Skeletal muscle tissue (tissue), 4 donors: Measurements from ENCODE around the gene KCNG4. TPM values are rescaled to one million over a fixed set of nuclear protein-coding genes. Genes with fewer than 3 reads are reported as not detected.

ENCODE experiments used
- H3K27ac ChIP-seq: one replicate; pipeline ENCODE4 v1.7.0; 2013; ENCODE audit warnings: mild to moderate bottlenecking, low read depth, low read length, inconsistent platforms
- H3K27me3 ChIP-seq, 3 donors: one replicate each; pipeline ENCODE4 v1.7.0; 2013; ENCODE audit warnings: low read length in 3 of 3; ENCODE audit not compliant: control insufficient read depth in 3 of 3, insufficient read depth in 3 of 3
- H3K36me3 ChIP-seq, 3 donors: one replicate each; pipeline ENCODE4 v1.7.0; 2013; ENCODE audit warnings: low read length in 3 of 3; ENCODE audit not compliant: control insufficient read depth in 3 of 3, insufficient read depth in 3 of 3
- H3K4me1 ChIP-seq, 3 donors: one replicate each; pipeline ENCODE4 v1.7.0; 2013; ENCODE audit warnings: low read length in 3 of 3, mild to moderate bottlenecking in 3 of 3; ENCODE audit not compliant: control insufficient read depth in 3 of 3, insufficient read depth in 3 of 3
- H3K4me3 ChIP-seq, 3 donors: one replicate each; pipeline ENCODE4 v1.7.0; 2013; ENCODE audit warnings: low read length in 3 of 3
- H3K9ac ChIP-seq, 3 donors: one replicate each; pipeline ENCODE4 v1.7.0; 2013; ENCODE audit warnings: low read length in 3 of 3, mild to moderate bottlenecking in 3 of 3, moderate library complexity in 2 of 3, low read depth in 1 of 3
- H3K9me3 ChIP-seq, 3 donors: one replicate each; pipeline ENCODE4 v1.7.0; 2013; ENCODE audit warnings: low read length in 3 of 3; ENCODE audit not compliant: control insufficient read depth in 3 of 3
- total RNA-seq: library from RNA; depleted of rRNA; stranded (reverse); fragments of >200 nt; gene quantifications from one replicate; pipeline ENCODE4 v1.2.3, GENCODE V29; 2014
- donor health status: Osteomylitis.

KCNG4 gene
- total RNA-seq, 1 donor from 2014 or later = not detected

GRCh38 chr16:84239141-84239769 is 557 bp downstream of the KCNG4 start:
- Histone ChIP-seq H3K36me3 (no peaks in the 10 kb centered on the region), H3K4me1 (peaks cover 0 to 5% (median 4%) of the 10 kb centered on the region in 3 donors), H3K27ac (no peak overlapping the region), H3K9me3 (no peaks in the 10 kb centered on the region), H3K27me3 (peaks cover 13 to 27% (median 22%) of the 10 kb centered on the region in 3 donors), H3K9ac (no peak overlapping the region), H3K4me3 (no peak overlapping the region)

- H3K27ac ChIP-seq = no peak overlapping the region
- peaks cover 0 to 5% (median 4%) of the 10 kb centered on the region in 3 donors for H3K4me1 ChIP-seq
- no peak overlapping the region for H3K4me3 ChIP-seq
- H3K9me3 ChIP-seq = no peaks in the 10 kb centered on the region
- no peak overlapping the region for H3K9ac ChIP-seq
- H3K27me3 ChIP-seq = peaks cover 13 to 27% (median 22%) of the 10 kb centered on the region in 3 donors
- no peaks in the 10 kb centered on the region for H3K36me3 ChIP-seq
Observed at GRCh38 chr16:84237994-84238750, 1.6 kb downstream of the KCNG4 start.

GRCh38 chr16:84236671-84237070 is 3.1 kb downstream of the KCNG4 start:
- Histone ChIP-seq H3K4me3 (no peak overlapping the region), H3K9ac (no peak overlapping the region), H3K27me3 (peaks cover 10 to 20% (median 18%) of the 10 kb centered on the region in 3 donors), H3K9me3 (no peaks in the 10 kb centered on the region), H3K36me3 (no peaks in the 10 kb centered on the region), H3K27ac (no peak overlapping the region), H3K4me1 (peaks cover 0 to 5% (median 4%) of the 10 kb centered on the region in 3 donors)

GRCh38 chr16:84234321-84235241 is 5.2 kb downstream of the KCNG4 start:
- Histone ChIP-seq H3K27me3 (peaks cover 6 to 10% (median 9%) of the 10 kb centered on the region in 3 donors), H3K36me3 (no peaks in the 10 kb centered on the region), H3K4me1 (peaks cover 0 to 5% (median 0%) of the 10 kb centered on the region in 3 donors), H3K9ac (peak overlapping the region in 1 of 3 donors; percentile 8), H3K9me3 (no peaks in the 10 kb centered on the region), H3K27ac (no peak overlapping the region), H3K4me3 (peak overlapping the region in 1 of 3 donors; percentile 13)

GRCh38 chr16:84233748-84234147 is 6.1 kb downstream of the KCNG4 start:
- no peaks in the 10 kb centered on the region for H3K36me3 ChIP-seq
- H3K27ac ChIP-seq = no peak overlapping the region

GRCh38 chr16:84232969-84233368 is 6.8 kb downstream of the KCNG4 start:
- Histone ChIP-seq H3K4me3 (no peak overlapping the region), H3K27ac (no peak overlapping the region), H3K36me3 (no peaks in the 10 kb centered on the region), H3K27me3 (peaks cover 4 to 9% (median 5%) of the 10 kb centered on the region in 3 donors), H3K9me3 (no peaks in the 10 kb centered on the region), H3K9ac (no peak overlapping the region), H3K4me1 (peaks cover 3 to 12% (median 6%) of the 10 kb centered on the region in 3 donors)

More at GRCh38 chr16:84233748-84234147, 6.1 kb downstream of the KCNG4 start:
- Histone ChIP-seq H3K4me1 (peaks cover 0 to 7% (median under 1%) of the 10 kb centered on the region in 3 donors), H3K9me3 (no peaks in the 10 kb centered on the region), H3K9ac (no peak overlapping the region), H3K4me3 (no peak overlapping the region), H3K27me3 (peaks cover 6 to 9% (median 6%) of the 10 kb centered on the region in 3 donors)

GRCh38 chr16:84232060-84232459 is 7.8 kb downstream of the KCNG4 start:
- no peak overlapping the region for H3K27ac ChIP-seq

GRCh38 chr16:84229471-84229870 is 10.3 kb downstream of the KCNG4 start:
- no peaks in the 10 kb centered on the region for H3K9me3 ChIP-seq
- no peak overlapping the region for H3K27ac ChIP-seq
- no peaks in the 10 kb centered on the region for H3K36me3 ChIP-seq
- H3K9ac ChIP-seq = no peak overlapping the region
- no peak overlapping the region for H3K4me3 ChIP-seq
- H3K4me1 ChIP-seq = peaks cover 7 to 11% (median 10%) of the 10 kb centered on the region in 3 donors
- H3K27me3 ChIP-seq = no peaks in the 10 kb centered on the region

More at GRCh38 chr16:84232060-84232459, 7.8 kb downstream of the KCNG4 start:
- H3K9ac ChIP-seq = no peak overlapping the region
- H3K36me3 ChIP-seq = no peaks in the 10 kb centered on the region
- H3K4me1 ChIP-seq = peaks cover 7 to 15% (median 10%) of the 10 kb centered on the region in 3 donors
- peaks cover 0 to 4% (median 0%) of the 10 kb centered on the region in 3 donors for H3K27me3 ChIP-seq
- no peaks in the 10 kb centered on the region for H3K9me3 ChIP-seq
- H3K4me3 ChIP-seq = no peak overlapping the region

- H3K27me3 ChIP-seq = no peaks in the 10 kb centered on the region
- no peaks in the 10 kb centered on the region for H3K36me3 ChIP-seq
- H3K4me3 ChIP-seq = peak overlapping the region in 1 of 3 donors; percentile 35
- H3K9ac ChIP-seq = no peak overlapping the region
- no peaks in the 10 kb centered on the region for H3K9me3 ChIP-seq
- no peak overlapping the region for H3K27ac ChIP-seq
- peaks cover 7 to 10% (median 10%) of the 10 kb centered on the region in 3 donors for H3K4me1 ChIP-seq
Observed at GRCh38 chr16:84228256-84228838, 11.5 kb downstream of the KCNG4 start.
